Fibroblast of skin of right biceps (primary cell): Measurements from ENCODE around the gene GMDS.

Experiments used
- DNase-seq: peaks from one replicate; pipeline ENCODE4 v3.0.0-alpha.2; 2013

GMDS gene

GRCh38 chr6:2030682-2031244 is 214.6 kb downstream of the GMDS start:
- no peak for DNase-seq

GRCh38 chr6:2029952-2030351 is 215.5 kb downstream of the GMDS start:
- no peak for DNase-seq

GRCh38 chr6:2029130-2029794 is 216.1 kb downstream of the GMDS start:
- no peak for DNase-seq

- no peak for DNase-seq
Observed at GRCh38 chr6:2028457-2029038, 216.9 kb downstream of the GMDS start.

GRCh38 chr6:2026133-2026532 is 219.3 kb downstream of the GMDS start:
- DNase-seq = peak; percentile 16

GRCh38 chr6:2021713-2022125 is 223.7 kb downstream of the GMDS start:
- peak; percentile 58 for DNase-seq

- DNase-seq = peak; percentile 69
Observed at GRCh38 chr6:2020909-2021308, 224.5 kb downstream of the GMDS start.

- DNase-seq = no peak
Observed at GRCh38 chr6:2019051-2019450, 226.4 kb downstream of the GMDS start.

GRCh38 chr6:2016040-2016439 is 229.4 kb downstream of the GMDS start:
- DNase-seq = no peak

- peak; percentile 33 for DNase-seq
Observed at GRCh38 chr6:2008383-2008976, 236.9 kb downstream of the GMDS start.

GRCh38 chr6:2007165-2007564 is 238.2 kb downstream of the GMDS start:
- peak; percentile 31 for DNase-seq

GRCh38 chr6:2004888-2005287 is 240.5 kb downstream of the GMDS start:
- no peak for DNase-seq

- DNase-seq = no peak
Observed at GRCh38 chr6:2000962-2001361, 244.4 kb downstream of the GMDS start.

GRCh38 chr6:1997702-1998101 is 247.7 kb downstream of the GMDS start:
- DNase-seq = no peak

- peak; percentile 44 for DNase-seq
Observed at GRCh38 chr6:1995636-1996035, 249.8 kb downstream of the GMDS start.

GRCh38 chr6:1993042-1993441 is 252.4 kb downstream of the GMDS start:
- peak; percentile 66 for DNase-seq

GRCh38 chr6:1991332-1991878 is 254.0 kb downstream of the GMDS start:
- no peak for DNase-seq

GRCh38 chr6:1988843-1989242 is 256.6 kb downstream of the GMDS start:
- no peak for DNase-seq

- DNase-seq = peak; percentile 77
Observed at GRCh38 chr6:1987640-1988039, 257.8 kb downstream of the GMDS start.

- DNase-seq = no peak
Observed at GRCh38 chr6:1986454-1987243, 258.8 kb downstream of the GMDS start.

- no peak for DNase-seq
Observed at GRCh38 chr6:1984346-1984994, 260.9 kb downstream of the GMDS start.

GRCh38 chr6:1983850-1984249 is 261.6 kb downstream of the GMDS start:
- no peak for DNase-seq

- DNase-seq = no peak
Observed at GRCh38 chr6:1972962-1973361, 272.4 kb downstream of the GMDS start.
